Stimulated activated naive CD4-positive, alpha-beta T cell (primary cell): Measurements from ENCODE around the gene ATPAF1.
"Not testable (repeated sequence)": the region's sequence is repeated elsewhere in the genome, so short reads cannot be mapped to it uniquely, and the experiment has no call there.

Experiments
- DNase-seq, 6 experiments: peaks; one replicate each; lab custom pipeline; 2025; lab: John Stamatoyannopoulos, UW

ATPAF1 gene

GRCh38 chr1:46681333-46682034 is 13.3 kb upstream of the ATPAF1 start:
- DNase-seq: no peak

DNA sequence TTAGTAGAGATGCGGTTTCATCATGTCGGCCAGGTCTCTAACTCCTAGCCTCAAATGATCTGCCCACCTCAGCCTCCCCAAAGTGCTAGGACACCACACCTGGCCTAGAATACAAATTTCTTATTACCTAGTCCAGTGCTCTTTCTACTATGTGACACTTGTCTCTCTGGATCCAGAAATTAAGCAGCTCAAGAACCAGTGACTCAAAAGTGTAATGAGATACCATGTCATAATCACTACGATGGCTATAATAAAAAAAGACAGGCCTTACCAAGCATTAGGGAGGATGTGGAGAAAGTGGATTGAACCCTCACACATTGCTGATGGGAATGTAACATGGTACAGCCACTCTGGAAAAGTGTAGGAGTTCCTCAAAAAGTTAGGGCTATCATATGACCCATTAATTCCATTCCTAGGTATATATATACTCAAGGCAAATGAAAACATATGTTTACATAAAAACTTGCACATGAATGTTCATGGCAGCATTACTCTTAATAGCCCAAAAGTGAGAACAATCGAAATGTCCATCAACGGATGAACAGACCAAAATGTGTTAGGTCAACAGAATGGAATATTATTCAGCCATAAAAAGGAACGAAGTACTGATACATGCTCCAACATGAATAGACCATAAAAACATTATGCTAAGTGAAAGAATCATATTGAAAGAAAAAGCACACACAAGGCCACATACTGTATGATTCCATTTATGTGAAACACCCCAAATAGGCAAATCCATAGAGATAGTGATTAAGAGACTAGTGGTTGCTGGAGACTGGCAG is 11.8 kb upstream of the ATPAF1 start:
- DNase-seq: no peak

DNA sequence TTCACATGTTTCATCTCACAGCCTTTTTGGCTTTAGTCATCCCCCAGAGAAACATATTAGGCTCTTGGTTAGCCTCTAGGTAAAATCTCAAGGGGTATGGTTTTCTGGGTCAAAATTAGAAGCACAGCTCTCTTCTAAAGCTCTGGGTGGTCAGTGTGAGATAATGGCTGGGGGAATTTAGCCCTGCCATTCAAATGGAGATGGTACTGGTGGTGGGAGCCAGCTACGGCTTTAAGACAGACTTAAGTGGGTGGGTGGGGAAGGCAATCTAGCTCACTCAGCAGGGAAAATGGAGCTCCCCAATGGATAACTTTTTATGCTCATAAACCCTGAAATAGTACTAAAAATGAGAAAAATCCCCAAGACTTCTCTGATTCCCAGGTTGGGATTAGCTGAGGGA is 9.2 kb upstream of the ATPAF1 start:
- DNase-seq: no peak

DNA sequence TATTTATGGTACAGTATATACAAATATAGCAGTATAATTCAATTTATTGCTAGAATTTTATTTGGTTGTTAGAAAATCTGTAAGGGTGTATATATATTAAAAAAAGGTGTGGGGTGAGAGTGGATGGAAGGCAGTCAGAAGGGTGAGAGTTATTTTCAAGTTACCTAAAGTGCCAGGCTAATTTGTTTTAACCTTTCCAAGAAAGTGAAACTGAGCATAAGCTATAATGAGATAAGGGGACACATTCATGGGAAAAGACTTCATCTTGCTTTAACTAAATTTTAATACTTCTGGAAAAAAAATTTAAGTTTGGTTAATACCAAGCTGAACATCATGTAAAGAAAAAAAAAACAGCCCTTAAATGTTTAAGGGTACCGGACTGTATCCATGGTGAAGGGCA is 8.4 kb upstream of the ATPAF1 start:
- DNase-seq: no peak

GRCh38 chr1:46675549-46676314 is 7.6 kb upstream of the ATPAF1 start:
- DNase-seq: peak in 2 of 6 experiments; percentile 24 to 30

DNA sequence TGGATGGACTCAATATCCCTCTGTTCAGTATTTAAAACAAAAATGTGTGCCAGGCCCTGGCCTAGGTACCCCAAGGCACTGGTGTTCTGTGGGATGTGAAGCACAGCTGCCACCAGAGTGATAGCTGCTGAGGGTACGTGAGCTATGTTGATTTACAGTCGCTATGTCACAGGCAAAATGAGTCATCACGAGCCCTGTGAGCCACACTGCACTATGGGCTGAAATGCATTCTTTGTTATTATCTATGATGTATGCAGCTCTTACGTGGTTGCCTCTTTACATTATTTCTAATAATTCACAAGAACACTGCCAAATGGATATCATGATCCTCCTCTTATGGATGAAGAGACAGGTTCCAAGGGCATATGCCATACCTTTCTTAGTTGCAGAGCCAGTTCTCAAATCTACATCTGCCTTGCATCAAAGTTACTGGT is 5.6 kb upstream of the ATPAF1 start:
- no peak for DNase-seq

DNA sequence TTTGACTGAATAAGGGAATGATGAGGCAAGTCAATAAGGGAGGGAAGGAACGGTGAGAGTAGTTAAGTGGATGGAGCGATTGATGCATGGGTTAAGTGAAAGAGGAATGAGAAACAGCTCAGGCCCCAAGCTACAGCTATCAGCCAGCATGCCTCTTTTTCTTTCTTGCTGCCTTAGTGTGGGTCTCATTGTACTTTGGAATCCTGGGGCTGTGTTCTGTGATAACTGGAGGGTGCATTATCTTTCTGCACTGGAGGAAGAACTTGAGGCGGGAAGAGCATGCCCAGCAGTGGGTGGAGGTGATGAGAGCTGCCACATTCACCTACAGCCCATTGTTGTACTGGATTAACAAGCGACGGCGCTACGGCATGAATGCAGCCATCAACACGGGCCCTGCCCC is 4.5 kb upstream of the ATPAF1 start:
- no peak for DNase-seq

DNA sequence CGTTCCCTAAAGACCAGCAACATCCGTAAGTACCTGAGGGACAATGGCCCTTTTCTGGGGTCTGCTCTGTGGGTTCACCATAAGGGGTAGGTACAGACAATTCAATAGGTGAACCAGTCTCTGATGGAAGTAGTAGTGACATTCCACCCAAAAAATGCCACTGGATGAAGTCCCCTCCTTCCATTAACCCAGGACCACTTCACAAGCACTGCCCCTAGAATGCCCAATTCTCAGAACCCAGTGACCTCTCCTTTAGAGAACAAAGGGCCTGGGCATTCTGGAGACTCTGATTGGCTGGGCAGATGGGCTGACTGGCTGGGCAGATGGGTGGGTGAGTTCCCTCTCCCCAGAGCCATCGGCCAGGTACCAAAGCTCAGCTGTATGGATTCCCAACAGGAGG is 3.4 kb upstream of the ATPAF1 start, which contains the start of gene TEX38:
Gene TEX38, plus strand, starts transcription at position 301 of the 400 bp plus-strand sequence. Its CDS starts 81 bp downstream, at position 382.
- no peak for DNase-seq

GRCh38 chr1:46670134-46670533 is 2.0 kb upstream of the ATPAF1 start:
- no peak for DNase-seq

DNA sequence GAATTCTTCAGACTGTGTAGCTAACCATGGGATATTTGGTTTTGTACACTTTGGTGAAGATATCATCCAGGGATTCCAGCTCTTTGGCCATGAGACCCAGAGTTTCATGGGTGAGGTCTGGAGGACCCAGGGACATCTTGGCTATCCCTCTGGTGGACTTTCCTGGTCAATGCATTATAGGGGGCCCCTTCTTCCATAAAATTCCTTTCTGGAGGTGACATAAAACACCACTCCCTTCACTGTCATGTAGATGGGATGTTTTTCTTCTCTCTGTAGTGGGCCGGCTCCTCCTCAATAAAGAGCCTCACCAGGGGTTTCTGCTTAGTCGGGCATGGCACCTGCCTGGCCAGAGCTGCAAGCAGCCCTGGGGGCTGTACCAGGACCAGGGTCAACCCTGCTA is 2.2 kb downstream of the ATPAF1 start:
- no peak for DNase-seq

DNA sequence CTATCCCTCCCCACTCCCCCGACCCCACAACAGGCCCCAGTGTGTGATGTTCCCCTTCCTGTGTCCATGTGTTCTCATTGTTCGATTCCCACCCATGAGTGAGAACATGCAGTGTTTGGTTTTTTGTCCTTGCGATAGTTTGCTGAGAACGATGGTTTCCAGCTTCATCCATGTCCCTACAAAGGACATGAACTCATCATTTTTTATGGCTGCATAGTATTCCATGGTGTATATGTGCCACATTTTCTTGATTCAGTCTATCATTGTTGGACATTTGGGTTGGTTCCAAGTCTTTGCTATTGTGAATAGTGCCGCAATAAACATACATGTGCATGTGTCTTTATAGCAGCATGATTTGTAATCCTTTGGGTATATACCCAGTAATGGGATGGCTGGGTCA is 5.2 kb downstream of the ATPAF1 start:
- not testable (repeated sequence) for DNase-seq

GRCh38 chr1:46660116-46660515 is 8.0 kb downstream of the ATPAF1 start:
- DNase-seq: not testable (repeated sequence)

DNA sequence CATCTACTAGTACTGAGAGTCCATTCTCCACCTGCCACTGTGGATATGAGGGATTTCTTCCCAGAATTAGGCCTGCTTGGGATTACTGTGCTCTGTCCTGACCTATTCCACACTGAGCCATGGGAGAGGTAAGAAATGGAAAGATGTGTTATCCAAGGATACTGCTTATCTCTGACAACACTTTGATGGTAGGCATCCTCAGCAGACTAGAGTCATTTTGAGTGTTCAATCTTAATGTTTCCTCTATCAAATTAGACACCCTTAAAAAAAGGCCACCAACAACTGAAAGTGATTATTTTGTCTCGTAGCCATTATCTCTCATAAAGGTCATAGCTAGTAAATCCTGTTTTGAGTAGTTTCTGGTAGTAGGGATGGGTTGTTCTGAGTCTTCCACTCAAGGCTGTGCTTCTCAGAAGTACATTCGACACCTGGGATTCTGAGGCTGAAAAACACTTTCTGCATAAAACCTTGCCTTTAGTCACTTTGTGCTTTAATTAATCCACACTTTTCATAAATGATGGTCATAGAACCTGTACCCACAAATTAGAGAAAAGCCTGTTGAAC is 8.8 kb downstream of the ATPAF1 start:
- DNase-seq: no peak

DNA sequence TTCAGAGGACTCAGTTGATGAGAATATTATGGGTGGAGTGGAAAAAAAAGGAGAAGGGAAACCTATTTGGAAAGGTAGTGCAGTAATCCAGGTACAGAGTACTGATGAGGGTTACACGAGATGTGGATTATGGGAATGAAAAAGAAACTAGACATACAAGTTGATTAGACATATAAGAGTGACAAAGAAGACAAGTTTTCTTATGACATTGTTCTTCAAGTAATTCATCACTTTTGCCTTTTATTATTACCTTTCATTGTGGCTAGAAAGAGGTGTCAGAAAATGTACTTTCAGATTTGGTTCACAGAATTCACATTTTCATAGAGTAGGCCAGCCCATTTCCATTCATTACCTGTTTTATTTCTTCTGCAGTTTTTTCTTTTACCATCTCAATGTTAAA is 10.4 kb downstream of the ATPAF1 start:
- DNase-seq: no peak

- no peak for DNase-seq
Observed at GRCh38 chr1:46656643-46657042, 11.5 kb downstream of the ATPAF1 start.

- DNase-seq: no peak
Observed at GRCh38 chr1:46655848-46656247, 12.3 kb downstream of the ATPAF1 start.

DNA sequence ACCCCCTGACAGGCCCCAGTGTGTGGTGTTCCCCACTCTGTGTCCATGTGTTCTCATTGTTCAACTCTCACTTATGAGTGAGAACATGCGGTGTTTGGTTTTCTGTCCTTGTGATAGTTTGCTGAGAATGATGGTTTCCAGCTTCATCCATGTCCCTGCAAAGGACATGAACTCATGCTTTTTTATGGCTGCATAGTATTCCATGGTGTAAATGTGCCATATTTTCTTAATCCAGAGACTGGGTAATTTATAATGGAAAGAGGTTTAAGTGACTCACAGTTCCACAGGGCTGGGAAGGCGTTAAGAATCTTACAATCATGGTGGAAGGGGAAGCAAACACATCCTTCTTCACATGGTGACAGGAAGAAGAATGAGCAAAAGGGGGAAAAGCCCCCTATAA is 13.5 kb downstream of the ATPAF1 start:
- DNase-seq: not testable (repeated sequence)

DNA sequence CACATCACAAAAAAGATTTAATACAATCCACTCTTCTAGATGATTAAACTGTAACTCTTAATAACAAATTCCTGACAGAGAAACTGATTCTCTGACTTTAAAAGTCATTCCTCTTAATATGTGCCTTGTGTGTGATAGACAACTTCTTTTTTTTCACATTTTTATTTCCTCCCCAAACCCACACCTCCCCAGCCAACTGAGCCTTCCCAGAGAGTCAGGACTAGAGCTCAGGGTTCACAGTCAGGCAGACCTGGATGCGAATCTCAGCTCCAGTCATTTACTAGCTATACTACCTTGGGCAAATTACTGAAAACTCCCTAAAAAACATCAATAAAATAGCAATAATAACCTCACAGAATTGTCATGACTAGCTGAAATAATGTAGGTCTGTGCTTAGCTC is 14.2 kb downstream of the ATPAF1 start:
- no peak for DNase-seq

- DNase-seq: no peak
Observed at GRCh38 chr1:46653405-46653958, 14.7 kb downstream of the ATPAF1 start.

DNA sequence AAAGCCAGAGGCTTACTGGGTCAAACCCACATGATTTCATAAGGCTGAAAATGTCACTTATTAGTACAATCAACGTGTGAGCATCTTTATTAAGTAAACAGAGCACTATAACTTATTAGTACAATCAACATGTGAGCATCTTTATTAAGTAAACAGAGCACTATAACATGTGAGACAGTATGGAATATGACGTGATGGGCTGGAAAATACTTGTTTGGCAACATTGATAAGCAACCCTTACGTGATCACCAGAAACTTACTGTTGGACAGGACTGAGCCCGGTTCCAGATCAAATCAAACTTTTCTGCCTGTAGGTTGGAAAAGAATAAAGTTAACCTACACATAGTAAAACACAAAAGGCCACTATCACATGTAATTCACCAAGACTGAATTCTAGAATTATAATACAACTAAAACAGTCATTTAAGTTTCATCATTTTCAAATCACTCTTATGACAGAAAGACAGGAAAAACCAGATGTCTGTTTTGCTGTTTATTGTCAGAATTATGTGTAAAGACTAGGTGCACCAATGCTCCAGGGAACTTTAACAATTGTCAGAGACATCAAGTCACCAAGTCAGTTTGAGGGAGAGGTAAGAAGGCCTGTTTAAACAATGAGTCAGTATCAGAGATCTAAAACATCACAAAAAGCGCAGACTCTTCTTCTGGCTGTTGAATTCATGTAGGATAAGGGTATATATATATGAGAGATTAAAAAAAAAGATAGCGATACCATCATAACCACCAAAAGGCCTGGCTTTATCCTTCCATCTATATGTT is 15.7 kb downstream of the ATPAF1 start:
- no peak for DNase-seq

- DNase-seq: not testable (repeated sequence)
Observed at GRCh38 chr1:46651152-46651551, 17.0 kb downstream of the ATPAF1 start.
